HepG2 (cell line): ENCODE measurements around the gene KLF3. TPM values are rescaled to one million over a fixed set of nuclear protein-coding genes. Genes with fewer than 3 reads are reported as not detected.
"Not testable (repeated sequence)": the region's sequence is repeated elsewhere in the genome, so short reads cannot be mapped to it uniquely, and the experiment has no call there.

Source experiments
- ATAC-seq: fragments of 200-7000 bp; cut with Tn5 transposase; 3 replicates; pipeline ENCODE4 v1.9.1; 2020; ENCODE audit warnings: mild to moderate bottlenecking, moderate library complexity
- BruUV-seq: library from RNA; stranded (reverse); fragments of 400-500 nt; replicated peaks from 2 replicates; lab custom pipeline; 2021; lab: Mats Ljungman, UMichigan
- CTCF ChIA-PET: fragments of 300-600 bp; formaldehyde crosslinking; extraction: SDS; loops from one replicate; lab custom pipeline; 2021; ENCODE audit warnings: low total read pairs, inconsistent platforms, low intra/inter-chr PET ratio; lab: Yijun Ruan, JAX
- POLR2A ChIA-PET: fragments of 350-600 bp; sonication (Branson Sonifier 250); formaldehyde crosslinking; loops from one replicate; lab custom pipeline; 2020; ENCODE audit warnings: antibody characterized with exemption, inconsistent platforms; lab: Yijun Ruan, JAX
- DNase-seq: peaks from one replicate; pipeline ENCODE4 v3.0.0-alpha.2; 2015; ENCODE audit warnings: low spot score
- FAIRE-seq: peaks from 3 replicates; lab custom pipeline; 2011; peaks lifted over from hg19 to GRCh38; lab: Jason Lieb, UNC
- H2AFZ ChIP-seq: one replicate; pipeline ENCODE4 v1.6.1; 2011; ENCODE audit warnings: low read length, inconsistent platforms
- H3K27ac ChIP-seq: fragments of 300-600 bp; 3 replicates; pipeline ENCODE4 v1.8.0; 2011; ENCODE audit warnings: mixed run types, mild to moderate bottlenecking, mixed read lengths, low read length, inconsistent platforms; ENCODE audit not compliant: insufficient read depth; ENCODE audit errors: extremely low read length
- H3K27me3 ChIP-seq, 2 experiments: fragments of 200-600 bp in 1 of 2; 2 replicates in 1 of 2; 3 replicates in 1 of 2; pipeline versions ENCODE4 v1.6.0 to v1.8.0; 2011; ENCODE audit warnings: low read length in 2 of 2, mild to moderate bottlenecking in 2 of 2, moderate library complexity in 2 of 2, inconsistent platforms in 1 of 2; ENCODE audit not compliant: insufficient read depth in 2 of 2, control insufficient read depth in 1 of 2
- H3K36me3 ChIP-seq, 2 experiments: fragments of 200-600 bp in 1 of 2; replicated peaks in 1 of 2; 2 replicates in 1 of 2; 3 replicates in 1 of 2; pipeline versions ENCODE4 v1.5.1 to v1.8.0; 2011; ENCODE audit warnings: low read length in 2 of 2, inconsistent platforms in 1 of 2; ENCODE audit not compliant: insufficient read depth in 2 of 2, control insufficient read depth in 1 of 2
- H3K4me1 ChIP-seq: 2 replicates; pipeline ENCODE4 v1.5.1; 2012; ENCODE audit warnings: low read length, inconsistent platforms; ENCODE audit not compliant: insufficient read depth
- H3K4me2 ChIP-seq: 2 replicates; pipeline ENCODE4 v1.6.0; 2011; ENCODE audit warnings: low read depth, low read length, inconsistent platforms
- H3K4me3 ChIP-seq, 3 experiments: fragments of 200-600 bp in 1 of 3; sonication (generic), shearing (Covaris generic) in 1 of 3; replicated peaks in 1 of 3; 2 replicates each; pipeline ENCODE4 v1.5.1; 2011 to 2016; ENCODE audit warnings: low read length in 3 of 3, inconsistent platforms in 2 of 3, low read depth in 2 of 3, mild to moderate bottlenecking in 2 of 3, control low read depth in 1 of 3, mixed read lengths in 1 of 3; ENCODE audit not compliant: insufficient read depth in 1 of 3
- H3K79me2 ChIP-seq: one replicate; pipeline ENCODE4 v1.6.1; 2011; ENCODE audit warnings: low read length, inconsistent platforms; ENCODE audit not compliant: insufficient read depth
- H3K9ac ChIP-seq: 2 replicates; pipeline ENCODE4 v1.6.0; 2011; ENCODE audit warnings: mild to moderate bottlenecking, low read depth, low read length, inconsistent platforms; ENCODE audit not compliant: insufficient read depth
- H3K9me3 ChIP-seq: 2 replicates; pipeline ENCODE4 v1.5.1; 2012; ENCODE audit warnings: mild to moderate bottlenecking, low read length
- H4K20me1 ChIP-seq: 2 replicates; pipeline ENCODE4 v1.6.0; 2011; ENCODE audit warnings: inconsistent platforms, mild to moderate bottlenecking, low read length, moderate library complexity; ENCODE audit not compliant: insufficient read depth
- HDAC6 ChIP-seq: fragments of 200-600 bp; sonication (generic); IDR thresholded peaks from 2 replicates; pipeline ENCODE4 v1.7.0; 2017; ENCODE audit warnings: mild to moderate bottlenecking, antibody characterized with exemption, low read length, low read depth
- HHEX ChIP-seq: IDR thresholded peaks from 2 replicates; pipeline ENCODE4 v1.6.1; 2016; ENCODE audit warnings: control low read depth
- PHB2 ChIP-seq: fragments of 450-650 bp; IDR thresholded peaks from 2 replicates; pipeline ENCODE4 v1.6.1; 2018; ENCODE audit not compliant: partially characterized antibody
- STAG1 ChIP-seq: sonication (generic); formaldehyde crosslinking; IDR thresholded peaks from 2 replicates; pipeline ENCODE4 v1.4.0; 2020; ENCODE audit warnings: missing genetic modification reagents
- WGBS: methylation state at CpG from one replicate; pipeline ENCODE4 v1.1.6; 2017; ENCODE audit warnings: low lambda C conversion rate; 5-methylcytosine and 5-hydroxymethylcytosine counted together
- in situ Hi-C: cut with HindIII; loops from 2 replicates; pipeline ENCODE4 v1.10.0; 2017; ENCODE audit warnings: low pct_unique_long_range_greater_than_20kb; ENCODE audit not compliant: extremely low pct_ligation_motif_present
- intact Hi-C: fragments of 100-400 bp; cut with micrococcal nuclease; formaldehyde crosslinking; loops from one replicate; pipeline ENCODE4 v1.10.0; 2022; ENCODE audit not compliant: unreplicated experiment
- polyA plus RNA-seq, 8 experiments: library from polyadenylated mRNA; depleted of rRNA in 3 of 8; stranded (reverse) in 7 of 8; unstranded in 1 of 8; fragments of >200 nt; fragmentation: Illumina TruSeq in 4 of 8; extraction: Trizol in 4 of 8; gene quantifications; 2 replicates each; pipeline versions ENCODE4 v1.2.1 to v1.2.3, GENCODE V29; 2011 to 2016; ENCODE audit warnings: low read depth in 4 of 8, missing spikeins in 1 of 8, mixed read lengths in 1 of 8; ENCODE audit not compliant: insufficient read depth in 1 of 8
- total RNA-seq, 5 experiments: library from RNA; depleted of rRNA; stranded (reverse); fragments of >200 nt; fragmentation: Illumina TruSeq; extraction: Trizol; gene quantifications; 2 replicates each; pipeline ENCODE4 v1.2.3, GENCODE V29; 2016; ENCODE audit warnings: low read depth in 1 of 5
- TF ChIP-seq, protein P1 (sequence below): sonication (generic); formaldehyde crosslinking; IDR thresholded peaks from 2 replicates; pipeline ENCODE4 v1.5.0; 2020; ENCODE audit warnings: mild to moderate bottlenecking, missing genetic modification reagents, moderate library complexity
- TF ChIP-seq, protein P2 (sequence below): sonication (generic); formaldehyde crosslinking; IDR thresholded peaks from 2 replicates; pipeline ENCODE4 v1.4.0; 2020; ENCODE audit warnings: missing genetic modification reagents

The KLF3 gene
- total and polyA plus RNA-seq, 2 of the 13 experiments (the other 11 are each of a cell fraction or from before 2014, with no cell fraction given), result 29.1 to 37.8 TPM

DNA sequence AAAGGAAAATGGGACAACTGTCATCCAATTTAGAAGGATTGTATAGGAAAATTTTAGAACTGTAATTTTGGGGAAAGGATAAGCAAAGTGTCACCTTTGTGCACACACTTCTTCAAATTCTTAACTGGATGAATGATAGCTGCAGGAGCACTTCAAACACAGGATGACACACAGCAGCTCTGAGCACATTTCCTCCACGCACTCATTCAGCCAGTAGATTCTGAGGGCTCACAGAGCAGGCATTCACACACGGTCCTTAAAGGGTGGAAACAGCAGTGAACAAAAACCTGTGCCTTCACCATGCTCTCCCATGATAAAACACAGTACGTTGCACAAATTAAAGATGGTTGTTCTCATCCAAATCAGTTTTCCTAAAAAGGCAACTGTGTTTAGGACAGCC lies 38.5 kb upstream of the KLF3 start:
- FAIRE-seq, result no peak

DNA sequence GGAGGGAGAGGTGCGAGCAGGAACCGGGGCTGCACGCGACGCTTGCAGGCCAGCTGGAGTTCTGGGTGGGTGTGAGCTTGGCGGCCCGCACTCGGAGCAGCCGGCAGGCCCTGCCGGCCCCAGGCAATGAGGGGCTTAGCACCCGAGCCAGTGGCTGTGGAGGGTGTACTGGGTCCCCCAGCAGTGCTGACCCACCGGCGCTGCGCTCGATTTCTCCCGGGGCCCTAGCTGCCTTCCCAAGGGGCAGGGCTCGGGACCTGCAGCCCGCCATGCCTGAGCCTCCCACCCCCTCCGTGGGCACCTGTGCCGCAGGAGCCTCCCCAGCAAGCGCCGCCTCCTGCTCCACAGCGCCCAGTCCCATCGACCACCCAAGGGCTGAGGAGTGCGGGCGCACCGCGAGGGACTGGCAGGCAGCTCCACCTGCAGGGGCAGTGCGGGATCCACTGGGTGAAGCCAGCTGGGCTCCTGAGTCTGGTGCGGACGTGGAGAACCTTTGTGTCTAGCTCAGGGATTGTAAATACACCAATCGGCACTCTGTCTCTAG lies 37.0 kb upstream of the KLF3 start:
- H3K4me1 ChIP-seq, result peaks cover 18% of the 10 kb centered on the region
- 55% methylated on average over 3 of the region's 32 CpGs for WGBS
- FAIRE-seq, H3K4me2 ChIP-seq, H2AFZ ChIP-seq, H4K20me1 ChIP-seq, H3K27me3 ChIP-seq, BruUV-seq, ATAC-seq, in situ Hi-C loops, H3K36me3 ChIP-seq, intact Hi-C loops, H3K79me2 ChIP-seq, H3K9ac ChIP-seq, H3K4me3 ChIP-seq, POLR2A ChIA-PET, H3K27ac ChIP-seq, H3K9me3 ChIP-seq, DNase-seq, CTCF ChIA-PET: not testable (repeated sequence)
- peak; percentile 32; the same call in 1 of the 2 replicates for TF ChIP-seq STAG1 (CRISPR knock-in tag)
- TF ChIP-seq, protein P1, sequence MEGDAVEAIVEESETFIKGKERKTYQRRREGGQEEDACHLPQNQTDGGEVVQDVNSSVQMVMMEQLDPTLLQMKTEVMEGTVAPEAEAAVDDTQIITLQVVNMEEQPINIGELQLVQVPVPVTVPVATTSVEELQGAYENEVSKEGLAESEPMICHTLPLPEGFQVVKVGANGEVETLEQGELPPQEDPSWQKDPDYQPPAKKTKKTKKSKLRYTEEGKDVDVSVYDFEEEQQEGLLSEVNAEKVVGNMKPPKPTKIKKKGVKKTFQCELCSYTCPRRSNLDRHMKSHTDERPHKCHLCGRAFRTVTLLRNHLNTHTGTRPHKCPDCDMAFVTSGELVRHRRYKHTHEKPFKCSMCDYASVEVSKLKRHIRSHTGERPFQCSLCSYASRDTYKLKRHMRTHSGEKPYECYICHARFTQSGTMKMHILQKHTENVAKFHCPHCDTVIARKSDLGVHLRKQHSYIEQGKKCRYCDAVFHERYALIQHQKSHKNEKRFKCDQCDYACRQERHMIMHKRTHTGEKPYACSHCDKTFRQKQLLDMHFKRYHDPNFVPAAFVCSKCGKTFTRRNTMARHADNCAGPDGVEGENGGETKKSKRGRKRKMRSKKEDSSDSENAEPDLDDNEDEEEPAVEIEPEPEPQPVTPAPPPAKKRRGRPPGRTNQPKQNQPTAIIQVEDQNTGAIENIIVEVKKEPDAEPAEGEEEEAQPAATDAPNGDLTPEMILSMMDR (CRISPR knock-in tag), result peak; percentile 37; the same call in 1 of the 2 replicates
- TF ChIP-seq, protein P2, sequence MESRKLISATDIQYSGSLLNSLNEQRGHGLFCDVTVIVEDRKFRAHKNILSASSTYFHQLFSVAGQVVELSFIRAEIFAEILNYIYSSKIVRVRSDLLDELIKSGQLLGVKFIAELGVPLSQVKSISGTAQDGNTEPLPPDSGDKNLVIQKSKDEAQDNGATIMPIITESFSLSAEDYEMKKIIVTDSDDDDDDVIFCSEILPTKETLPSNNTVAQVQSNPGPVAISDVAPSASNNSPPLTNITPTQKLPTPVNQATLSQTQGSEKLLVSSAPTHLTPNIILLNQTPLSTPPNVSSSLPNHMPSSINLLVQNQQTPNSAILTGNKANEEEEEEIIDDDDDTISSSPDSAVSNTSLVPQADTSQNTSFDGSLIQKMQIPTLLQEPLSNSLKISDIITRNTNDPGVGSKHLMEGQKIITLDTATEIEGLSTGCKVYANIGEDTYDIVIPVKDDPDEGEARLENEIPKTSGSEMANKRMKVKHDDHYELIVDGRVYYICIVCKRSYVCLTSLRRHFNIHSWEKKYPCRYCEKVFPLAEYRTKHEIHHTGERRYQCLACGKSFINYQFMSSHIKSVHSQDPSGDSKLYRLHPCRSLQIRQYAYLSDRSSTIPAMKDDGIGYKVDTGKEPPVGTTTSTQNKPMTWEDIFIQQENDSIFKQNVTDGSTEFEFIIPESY (CRISPR knock-in tag), result peak; percentile 55; the same call in 1 of the 2 replicates

More for the DNA sequence above, 38.5 kb upstream of the KLF3 start:
- TF ChIP-seq HDAC6, result no peak
- TF ChIP-seq HHEX (CRISPR knock-in tag), result no peak
- TF ChIP-seq PHB2, result no peak
- BruUV-seq, result no TSS peak
- Histone ChIP-seq H3K27me3 (no peaks in the 10 kb centered on the region), H3K4me1 (peaks cover 32% of the 10 kb centered on the region), H2AFZ (no peak overlapping the region), H3K4me3 (no peak overlapping the region), H3K9ac (no peak overlapping the region), H3K27ac (no peak overlapping the region), H3K36me3 (no peaks in the 10 kb centered on the region), H3K79me2 (no peaks in the 10 kb centered on the region), H3K9me3 (no peaks in the 10 kb centered on the region), H4K20me1 (no peaks in the 10 kb centered on the region), H3K4me2 (no peak overlapping the region)
- intact Hi-C loops, result no loop called here
- WGBS, result 34% methylated on average over 3 of the region's 3 CpGs
- POLR2A ChIA-PET, result no interaction called here
- CTCF ChIA-PET, result no interaction called here
- DNase-seq, result no peak
- ATAC-seq, result no peak
- in situ Hi-C loops, result no loop called here
